Sigmoid colon (tissue), 7 donors: ENCODE results near the gene SLC16A5. TPM values are rescaled to one million over a fixed set of nuclear protein-coding genes. Genes with fewer than 3 reads are reported as not detected.

Experiments used
- DNase-seq: peaks from one replicate; pipeline ENCODE4 v3.0.0-alpha.2; 2019
- H3K27ac ChIP-seq, 4 donors: fragments of 200-600 bp; sonication (generic); one replicate each; pipeline ENCODE4 v1.5.1; 2016 to 2019; ENCODE audit warnings: mild to moderate bottlenecking in 1 of 4
- H3K27me3 ChIP-seq, 3 donors: fragments of 200-600 bp; sonication (generic); one replicate each; pipeline ENCODE4 v1.5.1; 2019; ENCODE audit warnings: mild to moderate bottlenecking in 1 of 3
- H3K36me3 ChIP-seq, 4 donors: fragments of 200-600 bp; sonication (generic); one replicate each; pipeline ENCODE4 v1.5.1; 2016 to 2019
- H3K4me1 ChIP-seq, 4 donors: fragments of 200-600 bp; sonication (generic); one replicate each; pipeline ENCODE4 v1.5.1; 2017 to 2019
- H3K4me3 ChIP-seq, 4 donors: fragments of 200-600 bp; sonication (generic); one replicate each; pipeline ENCODE4 v1.5.1; 2017 to 2019; ENCODE audit warnings: mild to moderate bottlenecking in 2 of 4, moderate library complexity in 1 of 4
- H3K9me3 ChIP-seq, 4 donors: fragments of 200-600 bp in 3 of 4; sonication (generic) in 3 of 4; one replicate each; pipeline versions ENCODE4 v1.5.1 to v1.6.1; 2013 to 2019
- EP300 ChIP-seq, 4 donors: sonication (generic); formaldehyde crosslinking; IDR thresholded peaks; one replicate each; pipeline ENCODE4 v1.6.1; 2017; ENCODE audit warnings: antibody characterized with exemption in 4 of 4
- POLR2A ChIP-seq, 2 donors: fragments of 450-650 bp; IDR thresholded peaks; one replicate each; pipeline ENCODE4 v1.6.1; 2016; ENCODE audit warnings: antibody characterized with exemption in 2 of 2, mild to moderate bottlenecking in 2 of 2, moderate library complexity in 2 of 2
- POLR2AphosphoS5 ChIP-seq, 4 donors: sonication (generic); formaldehyde crosslinking; IDR thresholded peaks; one replicate each; pipeline ENCODE4 v1.6.1; 2017; ENCODE audit warnings: antibody characterized with exemption in 4 of 4
- WGBS, 2 donors: extraction: QIAGEN DNeasy Blood & Tissue Kit; methylation state at CpG; one replicate each; pipeline ENCODE4 v1.1.7; 2013; 5-methylcytosine and 5-hydroxymethylcytosine counted together
- intact Hi-C: fragments of 100-400 bp; cut with DNase I; formaldehyde crosslinking; loops from one replicate; pipeline ENCODE4 v1.15.1; 2023
- polyA plus RNA-seq, 3 donors: library from polyadenylated mRNA; stranded (reverse); fragments of 200-250 nt; gene quantifications; one replicate each; pipeline ENCODE4 v1.2.3, GENCODE V29; 2013
- total RNA-seq, 4 donors: library from RNA; depleted of rRNA; stranded (reverse); fragments of >200 nt; gene quantifications; one replicate each; pipeline ENCODE4 v1.1.0, GENCODE V29; 2016
- TF ChIP-seq, protein P1 (sequence below), 4 experiments: fragments of 450-650 bp in 3 of 4; fragments of 200-600 bp in 1 of 4; IDR thresholded peaks; one replicate each; pipeline ENCODE4 v1.5.1; 2016 to 2019; ENCODE audit warnings: antibody characterized with exemption in 4 of 4, mild to moderate bottlenecking in 3 of 4, moderate library complexity in 2 of 4
- donor health status: healthy with polysubstance abuse.
- donor health status: Bipolar disorder and iron deficiency.
- donor health status: healthy.

Gene SLC16A5
- total and polyA plus RNA-seq, 7 donors = 2.6 to 31.1 (median 8.1) TPM

DNA sequence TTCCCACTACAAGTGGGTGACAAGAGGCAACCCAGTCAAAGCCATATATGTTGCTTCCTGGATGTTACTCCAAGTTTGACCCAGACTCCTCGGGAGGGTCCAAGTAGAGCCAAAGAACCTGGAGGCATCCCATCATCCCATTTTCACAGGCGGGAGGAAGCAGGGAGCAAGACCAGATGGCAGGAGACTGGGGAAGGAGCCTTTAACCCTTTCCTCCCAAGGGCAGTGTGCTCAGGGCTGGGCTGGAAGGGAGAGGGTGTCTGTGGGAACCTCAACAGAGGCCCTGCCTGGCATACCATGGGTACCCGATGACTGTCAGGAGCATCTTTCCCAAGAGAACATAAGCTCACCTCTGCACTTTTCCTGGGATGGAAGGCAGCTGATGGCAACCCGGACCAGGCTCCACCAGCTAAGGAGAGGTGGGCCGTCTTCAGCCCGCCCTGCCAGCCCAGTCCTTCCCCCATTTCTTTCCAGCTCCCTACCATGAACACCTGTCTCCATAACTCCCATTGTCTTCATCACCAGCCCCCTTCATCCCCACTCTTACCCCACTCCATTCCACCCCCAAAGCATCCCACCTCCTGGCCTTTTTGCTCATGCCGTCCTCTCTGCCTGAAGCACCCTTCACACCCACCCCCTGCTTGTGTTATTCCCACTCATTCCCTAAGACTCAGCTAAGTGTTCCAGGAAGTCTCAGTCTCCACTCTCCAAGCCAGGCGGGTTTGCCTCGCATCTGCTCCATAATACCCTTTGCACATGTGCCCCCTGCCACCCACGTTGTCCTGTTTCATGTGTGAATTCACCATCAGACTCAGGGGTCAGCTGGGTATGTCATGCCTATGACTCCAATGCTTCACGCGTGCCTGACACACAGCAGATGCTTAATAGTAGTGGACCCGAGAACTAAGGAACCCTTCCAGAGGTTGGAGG, 5.9 kb upstream of the SLC16A5 start:
- H3K4me3 ChIP-seq = no peak overlapping the region
- no peaks in the 10 kb centered on the region for H3K36me3 ChIP-seq
- 86 to 89% methylated on average over 13 of the region's 13 CpGs for WGBS, 2 donors
- intact Hi-C loops = no loop called here
- TF ChIP-seq, protein P1, sequence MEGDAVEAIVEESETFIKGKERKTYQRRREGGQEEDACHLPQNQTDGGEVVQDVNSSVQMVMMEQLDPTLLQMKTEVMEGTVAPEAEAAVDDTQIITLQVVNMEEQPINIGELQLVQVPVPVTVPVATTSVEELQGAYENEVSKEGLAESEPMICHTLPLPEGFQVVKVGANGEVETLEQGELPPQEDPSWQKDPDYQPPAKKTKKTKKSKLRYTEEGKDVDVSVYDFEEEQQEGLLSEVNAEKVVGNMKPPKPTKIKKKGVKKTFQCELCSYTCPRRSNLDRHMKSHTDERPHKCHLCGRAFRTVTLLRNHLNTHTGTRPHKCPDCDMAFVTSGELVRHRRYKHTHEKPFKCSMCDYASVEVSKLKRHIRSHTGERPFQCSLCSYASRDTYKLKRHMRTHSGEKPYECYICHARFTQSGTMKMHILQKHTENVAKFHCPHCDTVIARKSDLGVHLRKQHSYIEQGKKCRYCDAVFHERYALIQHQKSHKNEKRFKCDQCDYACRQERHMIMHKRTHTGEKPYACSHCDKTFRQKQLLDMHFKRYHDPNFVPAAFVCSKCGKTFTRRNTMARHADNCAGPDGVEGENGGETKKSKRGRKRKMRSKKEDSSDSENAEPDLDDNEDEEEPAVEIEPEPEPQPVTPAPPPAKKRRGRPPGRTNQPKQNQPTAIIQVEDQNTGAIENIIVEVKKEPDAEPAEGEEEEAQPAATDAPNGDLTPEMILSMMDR (IDR thresholded peaks at IDR 0.05) = no peak
- TF ChIP-seq EP300 (IDR thresholded peaks at IDR 0.05) (no peak), POLR2A (IDR thresholded peaks at IDR 0.05) (no peak), POLR2AphosphoS5 (IDR thresholded peaks at IDR 0.05) (no peak)
- peaks cover 0 to 19% (median 16%) of the 10 kb centered on the region in 4 donors for H3K4me1 ChIP-seq
- no peak overlapping the region for H3K27ac ChIP-seq
- no peak for DNase-seq
- no peaks in the 10 kb centered on the region for H3K9me3 ChIP-seq
- no peaks in the 10 kb centered on the region for H3K27me3 ChIP-seq

DNA sequence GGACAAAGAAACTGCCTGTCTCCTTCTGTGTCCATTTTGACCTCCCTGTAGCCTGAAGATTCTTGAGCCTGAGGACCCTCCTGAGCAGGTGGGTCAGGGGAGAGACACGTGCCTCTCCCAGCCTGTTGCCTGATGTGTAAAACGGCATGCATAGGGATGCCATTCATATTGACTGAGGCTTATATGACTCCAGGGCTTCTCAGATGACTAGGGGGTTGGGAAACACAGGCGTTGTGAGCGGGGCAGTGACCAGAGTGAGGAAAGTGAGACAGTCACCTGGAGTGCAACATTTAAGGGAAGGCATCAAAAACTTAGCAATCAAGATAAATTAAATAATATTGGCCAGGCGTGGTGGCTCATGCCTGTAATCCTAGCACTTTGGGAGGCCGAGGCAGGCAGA, 5.1 kb upstream of the SLC16A5 start:
- no peaks in the 10 kb centered on the region for H3K9me3 ChIP-seq
- H3K27ac ChIP-seq = no peak overlapping the region
- H3K4me3 ChIP-seq = no peak overlapping the region
- no peaks in the 10 kb centered on the region for H3K27me3 ChIP-seq
- DNase-seq = no peak
- intact Hi-C loops = no loop called here
- peaks cover 0 to 17% (median 16%) of the 10 kb centered on the region in 4 donors for H3K4me1 ChIP-seq
- no peaks in the 10 kb centered on the region for H3K36me3 ChIP-seq
- 85 to 90% methylated on average over 6 of the region's 6 CpGs for WGBS, 2 donors
- TF ChIP-seq POLR2AphosphoS5 (IDR thresholded peaks at IDR 0.05) (no peak), POLR2A (IDR thresholded peaks at IDR 0.05) (no peak)

- H3K4me1 ChIP-seq = peaks cover 0 to 17% (median 15%) of the 10 kb centered on the region in 4 donors
- TF ChIP-seq EP300 (IDR thresholded peaks at IDR 0.05) (no peak), POLR2AphosphoS5 (IDR thresholded peaks at IDR 0.05) (no peak)
- DNase-seq = no peak
- H3K36me3 ChIP-seq = no peaks in the 10 kb centered on the region
- H3K9me3 ChIP-seq = no peaks in the 10 kb centered on the region
- no peaks in the 10 kb centered on the region for H3K27me3 ChIP-seq
- WGBS, 2 donors = 57 to 63% methylated on average over 14 of the region's 14 CpGs
- H3K27ac ChIP-seq = no peak overlapping the region
- intact Hi-C loops = no loop called here
- H3K4me3 ChIP-seq = no peak overlapping the region
Observed at GRCh38 chr17:75084039-75084660, 3.6 kb upstream of the SLC16A5 start.

GRCh38 chr17:75086496-75087181, 1.1 kb upstream of the SLC16A5 start:
- H3K4me1 ChIP-seq = peaks cover 0 to 31% (median 26%) of the 10 kb centered on the region in 4 donors
- no peak for TF ChIP-seq POLR2A (IDR thresholded peaks at IDR 0.05)
- TF ChIP-seq, protein P1 (IDR thresholded peaks at IDR 0.05) = no peak
- no peak for TF ChIP-seq POLR2AphosphoS5 (IDR thresholded peaks at IDR 0.05)
- no peak for TF ChIP-seq EP300 (IDR thresholded peaks at IDR 0.05)
- WGBS, 2 donors = 44 to 71% methylated on average over 15 of the region's 15 CpGs
- DNase-seq = no peak
- peak overlapping the region in 1 of 4 donors; percentile 77 for H3K27ac ChIP-seq
- no peak overlapping the region for H3K4me3 ChIP-seq
- H3K27me3 ChIP-seq = no peaks in the 10 kb centered on the region
- no peaks in the 10 kb centered on the region for H3K9me3 ChIP-seq
- no peaks in the 10 kb centered on the region for H3K36me3 ChIP-seq
- intact Hi-C loops = no loop called here

GRCh38 chr17:75087182-75087557, 584 bp upstream of the SLC16A5 start:
- TF ChIP-seq, protein P1 (IDR thresholded peaks at IDR 0.05) = no peak
- TF ChIP-seq POLR2AphosphoS5 (IDR thresholded peaks at IDR 0.05) (no peak), POLR2A (IDR thresholded peaks at IDR 0.05) (no peak), EP300 (IDR thresholded peaks at IDR 0.05) (no peak)
- Histone ChIP-seq H3K27me3 (no peaks in the 10 kb centered on the region), H3K27ac (peak overlapping the region; percentile 63 to 78 (median 77)), H3K36me3 (no peaks in the 10 kb centered on the region), H3K4me1 (peaks cover 0 to 36% (median 28%) of the 10 kb centered on the region in 4 donors), H3K4me3 (peak overlapping the region in 3 of 4 donors; percentile 46 to 58 (median 55)), H3K9me3 (no peaks in the 10 kb centered on the region)
- intact Hi-C loops = no loop called here
- WGBS, 2 donors = 32 to 58% methylated on average over 12 of the region's 12 CpGs
- no peak for DNase-seq
